AG20443 (cell line): ENCODE data around the gene SEC24B.
"Not testable (repeated sequence)": the region's sequence is repeated elsewhere in the genome, so short reads cannot be mapped to it uniquely, and the experiment has no call there.

Experiments used
- DNase-seq: peaks from one replicate; pipeline ENCODE4 v3.0.0; 2012; ENCODE audit warnings: low spot score, mixed read lengths

Gene SEC24B

DNA sequence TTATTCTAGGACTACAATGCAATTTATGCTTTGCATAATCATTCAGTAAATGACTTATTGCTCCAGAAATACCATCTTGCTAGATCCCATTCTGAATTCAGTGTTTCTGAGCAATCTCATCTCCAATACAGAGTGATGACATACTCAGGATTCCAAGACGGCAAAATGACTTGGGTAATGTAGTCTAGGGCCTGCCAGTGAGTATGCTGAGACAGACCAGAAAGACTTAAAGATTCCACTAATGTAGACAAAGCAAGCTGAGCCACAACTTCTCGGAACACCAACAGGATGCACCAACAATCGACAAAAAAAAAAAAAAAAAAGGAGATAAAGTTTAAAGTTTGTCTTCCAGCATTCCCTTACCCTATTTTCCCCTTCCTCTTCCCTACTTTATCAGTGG is 919 bp upstream of the SEC24B start:
- DNase-seq, result peak; percentile 33

DNA sequence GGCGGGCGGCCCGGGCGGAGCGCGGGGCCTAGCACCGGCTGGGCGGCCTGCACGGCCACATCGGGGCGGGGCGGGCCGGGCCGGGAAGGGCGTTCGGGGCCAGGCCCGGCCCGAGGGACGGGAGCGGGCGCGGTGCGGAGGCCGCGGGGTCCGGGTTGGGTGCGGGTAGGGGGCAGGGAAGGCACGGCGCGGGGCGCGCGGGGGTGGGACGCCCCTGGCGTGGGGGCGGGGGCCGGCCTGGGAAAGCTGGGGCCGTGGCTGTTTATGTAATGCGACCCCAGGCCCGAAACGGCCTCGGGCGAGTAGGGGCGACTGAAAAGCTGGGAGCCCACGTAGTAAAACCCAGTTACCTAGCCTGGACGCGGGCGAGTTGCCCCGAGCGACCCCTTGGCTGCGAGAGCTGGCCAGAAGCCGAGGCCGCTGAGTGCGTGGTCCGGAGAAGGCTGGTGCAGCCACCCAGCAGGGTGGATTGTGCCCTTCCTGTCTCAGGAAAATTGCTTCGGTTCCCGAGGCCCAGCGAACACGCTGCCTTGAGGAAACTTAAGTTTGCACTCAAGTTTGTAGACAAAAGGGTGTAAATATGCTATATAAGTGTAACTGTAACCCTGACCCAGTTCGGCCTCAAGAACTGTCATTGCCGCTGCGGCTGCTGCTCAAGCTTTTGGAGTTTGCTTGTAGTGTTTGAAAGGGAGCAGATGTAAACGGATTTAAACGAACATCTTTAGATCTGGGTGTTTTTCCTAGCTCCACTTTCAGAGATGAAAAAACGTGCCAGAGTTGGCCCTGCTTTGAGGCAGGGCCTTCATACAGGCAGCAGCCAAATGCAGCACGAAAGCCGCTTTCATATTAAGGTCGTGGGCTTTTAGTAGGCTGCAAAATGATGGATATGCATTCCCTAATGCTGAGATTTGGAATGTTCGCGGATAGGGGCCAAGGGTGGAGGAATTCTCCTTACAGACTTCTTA is 674 bp downstream of the SEC24B start:
- peak; percentile 45 for DNase-seq

DNA sequence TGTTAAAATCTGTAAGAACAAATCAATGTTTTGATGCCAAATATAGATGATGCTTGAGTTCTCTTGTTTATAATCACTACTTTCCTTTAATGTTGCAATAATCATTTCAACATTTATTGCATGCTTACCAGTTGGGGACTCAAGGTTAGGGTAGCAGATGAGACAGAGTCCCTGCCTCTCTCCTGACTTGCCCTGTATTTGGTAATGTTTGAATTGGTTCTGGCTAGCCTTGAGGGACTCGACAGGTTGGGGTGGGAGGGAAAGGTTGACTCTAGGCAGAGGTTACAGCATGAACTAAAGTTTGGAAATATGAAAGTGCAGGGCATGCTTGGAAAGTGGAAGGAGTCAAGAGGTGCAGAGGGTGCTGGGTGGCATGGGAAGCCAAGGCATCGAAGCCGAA is 2.0 kb downstream of the SEC24B start:
- no peak for DNase-seq

DNA sequence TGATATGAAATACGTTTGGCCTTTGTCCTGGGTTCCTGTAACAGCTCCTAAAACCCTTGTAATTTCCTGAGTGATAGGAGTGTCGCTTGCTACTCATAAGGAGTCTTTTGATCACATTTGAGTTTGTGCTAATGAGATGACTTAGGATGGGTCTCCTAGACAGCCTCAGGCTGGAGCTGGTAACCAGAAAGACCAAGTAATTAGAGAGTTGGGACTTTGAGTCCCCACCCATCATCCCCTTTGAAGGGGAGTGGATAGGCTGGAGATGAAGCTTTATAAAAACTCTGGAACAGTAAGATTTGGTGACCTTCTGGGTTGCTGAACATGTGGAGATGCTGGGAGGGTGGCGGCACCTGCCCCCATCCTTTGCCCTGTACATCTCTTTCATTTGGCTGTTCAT is 2.9 kb downstream of the SEC24B start:
- DNase-seq, result no peak

DNA sequence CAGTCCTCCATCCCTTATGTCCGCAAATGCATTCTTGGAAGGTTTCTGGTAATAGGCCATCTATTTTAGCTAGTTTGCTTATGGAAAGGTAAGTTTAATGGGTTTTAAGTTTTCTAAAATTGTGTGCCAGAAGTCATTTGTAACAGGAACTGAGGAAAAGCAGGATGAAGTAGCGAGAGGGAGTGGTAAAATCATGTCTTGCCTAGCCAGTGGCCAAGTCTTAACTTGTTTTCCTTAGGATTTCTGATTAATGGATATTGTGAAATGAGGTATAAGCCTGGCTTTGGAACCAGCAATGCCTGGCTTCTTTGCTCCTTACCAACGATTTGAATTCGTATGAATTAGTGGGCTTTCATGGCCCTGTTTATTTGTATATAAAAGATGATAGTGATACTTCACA is 7.3 kb downstream of the SEC24B start:
- no peak for DNase-seq

DNA sequence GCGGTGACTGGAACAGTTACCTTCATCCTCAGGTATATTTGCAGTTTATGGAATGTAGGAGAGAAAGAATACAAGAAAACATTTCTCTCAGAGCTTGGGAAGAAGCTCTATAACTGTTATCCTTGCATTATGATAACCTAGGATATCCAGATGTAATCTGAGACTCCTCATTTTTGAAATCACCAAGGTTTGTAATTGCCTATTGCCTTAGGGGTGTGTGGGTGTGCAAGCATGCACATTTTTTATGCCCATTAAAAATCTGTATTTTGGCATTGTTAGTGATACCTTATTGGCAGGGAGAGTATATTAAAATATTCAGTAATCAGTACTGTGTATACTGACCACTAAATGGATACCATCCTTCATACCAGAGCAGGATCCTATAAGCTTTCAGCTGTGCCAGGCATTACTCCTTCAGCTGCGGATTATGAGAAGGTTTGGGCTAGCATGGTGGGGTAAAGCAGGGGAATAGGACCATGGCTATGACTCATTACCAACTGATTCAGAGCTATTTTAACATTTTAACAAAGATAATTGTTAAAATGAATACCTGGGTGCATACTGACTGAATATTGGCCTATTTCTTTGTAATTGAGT is 8.3 kb downstream of the SEC24B start:
- DNase-seq, result no peak

DNA sequence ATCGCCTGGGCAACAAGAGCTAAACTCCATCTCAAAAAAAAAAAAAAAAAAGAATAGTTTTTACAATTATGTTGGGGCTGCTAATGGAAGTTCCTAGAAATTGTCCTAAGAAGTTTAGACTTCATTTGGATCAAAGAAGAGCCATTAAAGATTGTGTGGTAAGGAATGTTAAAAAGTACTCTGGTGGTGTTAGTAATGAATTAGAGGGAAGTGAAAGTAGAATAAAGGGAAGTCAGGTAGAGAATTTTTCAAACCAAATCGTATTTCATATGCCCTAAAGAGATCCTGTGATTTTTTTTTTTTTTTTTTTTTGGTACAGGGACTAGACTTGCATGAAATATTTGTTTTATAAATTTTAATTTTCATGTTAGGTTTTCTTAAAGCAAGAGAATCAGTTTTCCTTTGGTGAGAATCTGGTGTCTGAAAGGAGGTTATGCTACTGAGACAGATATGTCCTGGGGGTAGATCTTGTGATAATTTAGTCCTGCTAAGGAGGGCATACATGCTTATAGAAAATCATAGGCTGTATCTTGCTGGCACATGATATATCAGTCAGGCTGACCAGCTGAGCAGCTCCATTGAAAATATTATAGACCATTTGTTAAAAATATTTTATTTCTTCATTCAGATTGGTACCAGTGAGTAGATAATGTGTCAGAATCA is 10.7 kb downstream of the SEC24B start:
- DNase-seq, result no peak

DNA sequence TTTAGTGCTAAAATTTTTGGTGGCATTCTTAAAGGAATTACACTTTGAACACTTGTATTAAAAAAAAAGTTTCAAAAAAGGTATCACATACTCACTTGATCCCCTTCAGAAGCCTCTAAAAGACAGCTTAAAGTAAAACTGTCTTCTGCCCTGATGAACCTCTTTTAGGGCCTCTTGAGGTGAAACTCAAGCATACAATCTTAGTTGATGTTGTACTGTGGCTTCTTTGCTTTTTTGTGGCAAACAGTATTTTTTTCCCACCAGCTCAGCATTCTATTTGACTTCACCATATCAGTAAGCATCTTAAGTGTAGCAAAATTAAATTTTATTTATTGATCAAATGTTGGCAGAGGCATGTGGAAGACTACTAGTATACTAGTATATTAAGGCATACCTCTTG is 13.7 kb downstream of the SEC24B start:
- DNase-seq, result no peak

DNA sequence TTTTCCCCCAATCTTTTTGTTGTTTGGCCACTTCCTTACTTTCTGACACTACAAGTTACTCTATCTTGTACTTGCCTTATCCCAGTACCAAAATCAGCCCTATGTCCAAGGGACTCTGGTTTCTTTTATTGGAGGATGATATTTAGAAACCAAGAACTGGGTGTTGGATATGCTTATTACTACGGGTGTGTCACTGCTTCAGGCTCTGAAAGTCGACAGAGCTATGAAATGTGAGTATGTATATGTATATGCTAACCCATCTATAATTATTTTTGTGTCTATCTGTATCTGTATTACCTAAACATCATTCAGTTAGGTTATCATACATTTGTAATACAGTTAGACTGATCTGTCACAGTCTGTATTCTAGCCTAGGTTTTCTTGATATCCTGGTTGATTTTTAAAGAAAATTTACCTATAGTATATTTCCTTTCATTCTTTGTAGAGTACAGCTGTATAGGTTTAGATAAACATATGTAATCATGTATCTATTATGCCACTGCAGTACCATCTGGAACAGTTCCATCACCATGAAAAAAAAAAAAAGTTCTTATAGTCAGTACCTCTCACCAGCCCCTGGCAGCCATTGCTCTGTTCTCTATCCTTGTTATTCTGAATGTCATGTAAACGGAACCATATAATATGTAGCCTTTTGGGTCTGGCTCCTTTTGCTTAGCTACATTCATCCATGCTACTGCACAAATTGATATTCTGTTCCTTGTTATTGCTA is 18.1 kb downstream of the SEC24B start:
- DNase-seq, result no peak

DNA sequence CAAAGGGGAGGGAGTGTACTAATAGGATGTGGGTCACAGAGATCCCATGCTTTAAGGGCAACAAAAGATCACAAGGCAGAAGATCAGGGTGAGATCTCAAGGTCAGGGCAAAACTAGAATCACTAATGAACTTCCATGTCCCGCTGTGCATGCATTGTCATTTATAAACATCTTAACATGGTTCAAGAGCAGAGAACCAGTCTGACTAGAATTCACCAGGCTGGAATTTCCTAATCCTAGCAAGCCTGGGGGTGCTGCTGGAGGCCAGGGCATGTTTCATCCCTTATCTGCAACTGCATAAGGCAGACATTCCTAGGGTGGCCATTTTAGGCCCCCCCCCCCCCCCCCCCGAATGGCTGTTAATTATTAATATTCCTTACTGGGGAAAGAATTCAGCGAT is 19.5 kb downstream of the SEC24B start:
- DNase-seq, result not testable (repeated sequence)

DNA sequence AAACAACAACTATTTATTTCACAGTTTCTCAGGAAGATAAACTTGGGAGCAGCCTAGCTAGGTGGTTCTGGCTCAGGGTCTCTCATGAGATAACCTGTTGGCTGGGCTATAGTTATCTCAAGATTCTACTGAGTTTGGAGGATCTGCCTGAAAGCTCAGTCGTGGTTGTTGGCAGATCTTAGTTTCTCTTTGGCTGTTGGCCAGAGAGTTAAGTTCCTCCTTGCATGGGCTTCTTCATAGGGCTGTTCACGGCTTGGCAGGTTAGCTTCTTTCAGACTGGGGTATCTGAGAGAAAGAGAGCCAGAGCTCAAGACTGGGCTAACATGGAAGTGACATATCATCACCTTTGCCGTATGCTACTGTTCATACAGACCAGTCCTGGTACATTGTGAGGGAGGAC is 28.7 kb downstream of the SEC24B start:
- no peak for DNase-seq

DNA sequence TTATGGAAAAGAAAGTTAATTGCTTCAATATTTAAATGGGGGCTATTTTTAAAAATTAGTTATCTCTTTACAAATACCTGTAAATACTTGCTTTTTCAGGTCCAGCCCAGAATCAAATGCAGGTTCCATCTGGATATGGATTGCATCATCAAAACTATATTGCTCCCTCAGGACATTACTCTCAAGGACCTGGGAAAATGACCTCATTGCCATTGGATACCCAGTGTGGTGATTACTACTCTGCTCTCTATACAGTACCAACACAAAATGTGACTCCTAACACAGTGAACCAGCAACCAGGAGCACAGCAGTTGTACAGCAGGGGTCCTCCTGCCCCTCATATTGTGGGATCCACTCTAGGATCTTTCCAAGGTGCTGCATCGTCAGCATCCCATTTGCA is 29.2 kb downstream of the SEC24B start:
- peak; percentile 8 for DNase-seq

DNA sequence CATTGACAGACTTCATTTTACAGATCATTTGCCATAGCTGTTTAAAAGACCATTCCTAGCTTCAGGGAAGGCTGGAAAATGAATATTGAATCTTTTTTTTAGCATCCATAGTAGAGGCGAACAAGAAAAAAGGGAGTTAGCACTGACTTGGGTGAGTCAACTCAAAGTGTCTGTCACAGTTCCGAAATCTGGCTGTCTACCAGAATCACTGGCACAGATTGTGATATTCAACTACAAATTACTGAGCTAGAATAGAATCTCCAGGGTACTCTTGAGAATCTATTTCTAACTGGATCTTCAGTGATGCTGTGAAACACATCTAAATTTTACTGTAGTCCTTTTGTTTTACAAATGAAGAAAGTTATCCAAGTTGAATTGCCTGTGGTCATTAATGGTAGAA is 31.5 kb downstream of the SEC24B start:
- DNase-seq, result peak; percentile 32

DNA sequence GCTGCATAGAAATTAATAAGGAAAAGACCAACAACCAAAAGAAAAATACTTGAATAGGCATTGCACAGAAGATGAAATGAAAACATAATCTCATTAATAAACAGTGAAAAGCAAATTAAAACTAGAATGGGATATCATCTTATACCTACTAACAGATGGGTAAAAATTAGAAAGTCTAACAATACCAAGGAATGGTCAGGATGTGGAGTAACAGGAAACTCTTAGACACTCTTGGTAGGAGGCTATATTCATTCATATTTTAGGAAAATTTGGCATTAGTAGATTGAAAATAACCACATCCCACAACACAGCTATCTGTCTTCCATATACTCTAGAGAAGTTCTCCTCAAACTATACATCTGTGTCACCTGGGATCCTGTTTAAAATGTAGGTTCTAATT is 36.3 kb downstream of the SEC24B start:
- DNase-seq, result no peak

DNA sequence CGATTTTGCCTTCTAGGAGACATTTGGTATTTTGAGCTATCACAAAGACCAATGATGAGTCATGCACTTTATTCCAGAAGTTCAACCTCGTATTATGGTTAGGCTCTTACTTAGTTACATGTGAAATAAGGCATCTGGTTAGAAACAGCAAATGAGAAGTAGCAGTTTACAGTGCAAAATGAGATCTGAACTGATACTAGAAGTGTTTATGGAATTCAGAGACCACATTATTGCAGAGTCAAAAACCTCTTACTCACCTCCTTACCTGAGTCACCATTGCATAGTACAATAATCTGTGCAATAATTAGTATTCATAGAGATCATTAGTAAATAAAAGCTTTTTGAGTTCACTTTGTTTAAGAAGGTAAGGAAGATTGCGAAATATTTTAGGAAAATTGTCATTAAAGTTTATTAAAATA is 38.7 kb downstream of the SEC24B start:
- DNase-seq, result peak; percentile 20

DNA sequence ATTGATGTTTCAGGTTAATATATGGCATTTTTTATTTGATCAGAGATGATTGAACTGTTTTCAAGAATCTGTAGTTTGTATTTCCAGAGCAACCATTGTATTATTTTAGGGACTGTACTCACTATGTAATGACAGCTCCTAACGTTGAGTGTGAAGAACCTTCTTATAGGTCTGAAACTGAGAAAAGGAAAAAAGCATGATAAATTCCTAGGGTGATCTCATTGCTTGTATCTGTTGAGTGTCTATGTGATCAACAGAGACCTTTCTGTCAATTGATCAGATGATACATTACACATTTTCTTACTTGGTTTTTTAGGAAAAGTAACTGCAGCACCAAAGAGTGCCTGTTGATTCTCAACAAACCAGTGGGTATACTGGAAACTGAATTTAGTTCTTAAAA is 40.2 kb downstream of the SEC24B start:
- DNase-seq, result no peak

DNA sequence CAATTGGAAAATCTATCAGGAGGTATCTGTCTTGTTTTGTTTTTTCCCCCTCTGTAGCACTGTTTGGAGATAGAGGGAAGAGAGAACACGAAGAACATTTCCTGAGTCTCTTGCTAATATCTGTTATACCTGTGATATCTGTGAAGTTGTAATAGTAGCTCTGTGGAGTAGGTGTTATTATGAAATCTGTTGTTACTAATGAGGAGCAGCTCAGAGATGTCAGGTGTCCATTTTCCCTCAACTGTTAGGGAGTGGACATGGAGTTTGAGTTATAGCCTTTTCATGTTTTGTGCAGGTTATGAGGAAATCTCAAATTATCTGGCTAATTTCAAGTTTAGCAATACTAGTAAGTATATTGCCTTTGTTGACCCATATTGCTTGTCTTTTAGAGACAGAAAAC is 52.4 kb downstream of the SEC24B start:
- DNase-seq, result no peak

DNA sequence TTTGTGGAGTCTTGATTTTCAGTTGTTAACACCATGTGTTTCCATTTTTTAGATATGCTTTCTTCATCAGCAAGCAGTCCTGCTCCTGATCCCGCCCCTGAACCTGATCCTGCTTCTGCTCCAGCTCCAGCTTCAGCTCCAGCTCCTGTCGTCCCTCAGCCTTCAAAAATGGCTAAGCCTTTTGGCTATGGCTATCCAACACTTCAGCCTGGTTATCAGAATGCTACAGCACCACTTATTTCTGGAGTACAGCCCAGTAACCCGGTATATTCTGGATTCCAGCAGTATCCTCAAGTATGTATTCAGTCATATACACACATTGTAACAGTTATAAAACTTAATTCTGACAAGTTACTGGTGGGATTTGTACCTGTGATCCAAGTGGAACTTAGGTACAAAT is 60.9 kb downstream of the SEC24B start:
- no peak for DNase-seq

DNA sequence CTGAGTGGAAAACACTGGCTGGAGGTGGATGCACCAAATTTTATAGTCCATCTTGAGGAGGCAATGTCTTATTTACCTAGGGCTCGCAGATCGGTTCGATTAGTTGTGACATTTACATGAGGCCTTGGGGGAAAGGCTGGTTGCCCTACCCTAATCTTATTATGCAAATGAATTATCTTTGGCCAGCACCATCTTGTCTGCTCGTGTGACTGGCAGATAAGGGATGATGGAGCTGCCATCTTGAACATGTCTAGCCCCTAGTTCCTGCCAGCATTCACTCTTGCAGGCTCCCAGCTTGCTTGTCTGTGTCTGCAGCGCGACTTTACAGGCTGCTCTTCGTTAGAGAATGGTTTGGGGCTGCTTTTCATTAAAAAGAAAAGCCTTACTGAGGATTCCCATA is 61.9 kb downstream of the SEC24B start:
- no peak for DNase-seq

DNA sequence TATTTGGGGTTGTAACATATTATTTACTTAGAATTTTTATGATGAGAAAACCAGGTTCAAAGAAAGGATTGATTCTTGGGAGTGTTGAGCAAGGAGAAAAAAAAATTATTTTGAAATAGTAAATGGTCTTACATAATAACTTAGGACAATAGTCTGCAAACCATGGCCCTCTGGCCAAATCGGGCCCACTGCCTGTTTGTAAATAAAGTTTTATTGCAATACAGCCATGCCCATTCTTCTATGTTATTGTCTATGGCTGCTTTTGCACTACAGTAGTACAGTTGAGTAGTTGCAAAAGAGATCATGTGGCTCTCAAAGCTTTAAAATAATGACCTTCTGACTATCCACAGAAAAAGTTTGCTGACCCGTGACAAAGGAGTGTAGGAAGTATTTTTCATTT is 63.3 kb downstream of the SEC24B start:
- no peak for DNase-seq

DNA sequence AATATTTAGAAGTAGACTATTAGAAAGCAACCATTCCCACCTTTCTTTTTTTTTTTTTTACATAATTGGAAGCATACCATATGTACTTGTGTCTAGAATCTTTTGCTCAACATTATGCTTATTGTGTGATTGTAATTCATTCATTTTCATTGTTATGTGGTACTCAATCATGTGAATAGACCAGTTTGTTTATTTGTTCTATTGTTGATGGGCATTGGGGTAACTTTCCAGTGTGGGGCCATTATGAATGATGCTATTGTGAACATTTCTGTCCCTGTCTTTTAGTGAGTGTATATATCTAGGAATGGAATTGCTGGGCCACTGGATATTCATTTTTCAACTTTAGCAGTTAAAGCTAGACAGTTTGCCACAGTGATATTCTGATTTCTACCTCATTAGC is 63.9 kb downstream of the SEC24B start:
- DNase-seq, result no peak

DNA sequence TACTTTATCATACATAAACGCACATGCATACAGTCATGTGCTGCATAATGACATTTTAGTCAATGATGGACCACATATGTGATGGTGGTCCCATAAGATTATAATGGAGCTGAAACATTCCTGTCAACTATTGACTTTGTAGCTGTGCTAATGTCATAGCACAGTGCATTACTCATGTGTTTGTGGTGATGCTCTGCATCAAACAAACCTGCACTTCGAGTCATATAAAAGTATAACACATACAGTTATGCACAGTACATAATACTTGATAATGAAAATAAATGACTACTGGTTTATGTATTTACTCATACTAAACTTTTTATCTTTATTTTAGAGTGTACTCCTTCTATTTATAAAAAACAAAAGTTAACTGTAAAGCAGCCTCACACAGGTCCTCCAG is 65.9 kb downstream of the SEC24B start:
- no peak for DNase-seq
